Thyroid gland (tissue), 4 donors: ENCODE measurements around the gene TAP1.

Experiments
- POLR2A ChIP-seq, 2 donors: fragments of 450-650 bp; IDR thresholded peaks; one replicate each; pipeline ENCODE4 v1.6.1; 2017; ENCODE audit warnings: antibody characterized with exemption in 2 of 2, mild to moderate bottlenecking in 2 of 2, moderate library complexity in 1 of 2
- TF ChIP-seq, protein P1 (sequence below), 6 experiments: fragments of 200-600 bp in 3 of 6; fragments of 450-650 bp in 3 of 6; sonication (generic) in 3 of 6; IDR thresholded peaks; one replicate each; pipeline ENCODE4 v1.5.1; 2016 to 2019; ENCODE audit warnings: antibody characterized with exemption in 6 of 6, mild to moderate bottlenecking in 2 of 6, inconsistent platforms in 1 of 6, moderate library complexity in 1 of 6

DNA sequence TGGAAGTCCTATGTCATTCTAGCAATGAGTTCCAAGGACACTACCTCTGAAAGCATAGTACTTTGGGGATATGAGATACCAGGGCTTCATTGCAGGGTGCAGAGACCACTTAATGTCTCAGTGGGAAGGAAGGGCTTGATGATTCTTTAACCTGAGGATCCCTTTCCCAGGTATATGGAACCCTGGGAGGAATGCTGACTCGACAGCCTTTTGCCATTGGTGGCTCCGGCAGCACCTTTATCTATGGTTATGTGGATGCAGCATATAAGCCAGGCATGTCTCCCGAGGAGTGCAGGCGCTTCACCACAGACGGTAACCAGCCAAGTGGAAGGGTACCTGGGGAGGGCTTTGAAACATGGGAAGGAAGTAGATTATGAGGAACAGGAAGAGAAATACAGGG lies 4.7 kb upstream of the TAP1 start:
- no peak for TF ChIP-seq POLR2A (IDR thresholded peaks at IDR 0.05)
- TF ChIP-seq, protein P1, sequence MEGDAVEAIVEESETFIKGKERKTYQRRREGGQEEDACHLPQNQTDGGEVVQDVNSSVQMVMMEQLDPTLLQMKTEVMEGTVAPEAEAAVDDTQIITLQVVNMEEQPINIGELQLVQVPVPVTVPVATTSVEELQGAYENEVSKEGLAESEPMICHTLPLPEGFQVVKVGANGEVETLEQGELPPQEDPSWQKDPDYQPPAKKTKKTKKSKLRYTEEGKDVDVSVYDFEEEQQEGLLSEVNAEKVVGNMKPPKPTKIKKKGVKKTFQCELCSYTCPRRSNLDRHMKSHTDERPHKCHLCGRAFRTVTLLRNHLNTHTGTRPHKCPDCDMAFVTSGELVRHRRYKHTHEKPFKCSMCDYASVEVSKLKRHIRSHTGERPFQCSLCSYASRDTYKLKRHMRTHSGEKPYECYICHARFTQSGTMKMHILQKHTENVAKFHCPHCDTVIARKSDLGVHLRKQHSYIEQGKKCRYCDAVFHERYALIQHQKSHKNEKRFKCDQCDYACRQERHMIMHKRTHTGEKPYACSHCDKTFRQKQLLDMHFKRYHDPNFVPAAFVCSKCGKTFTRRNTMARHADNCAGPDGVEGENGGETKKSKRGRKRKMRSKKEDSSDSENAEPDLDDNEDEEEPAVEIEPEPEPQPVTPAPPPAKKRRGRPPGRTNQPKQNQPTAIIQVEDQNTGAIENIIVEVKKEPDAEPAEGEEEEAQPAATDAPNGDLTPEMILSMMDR (IDR thresholded peaks at IDR 0.05), result no peak
